H1 (cell line): ENCODE measurements around the gene DISC1. TPM values are rescaled to one million over a fixed set of nuclear protein-coding genes. Genes with fewer than 3 reads are reported as not detected.

ENCODE experiments used
- HDAC2 ChIP-seq, 2 experiments: fragments of 300-600 bp in 1 of 2; sonication (generic) in 1 of 2; IDR thresholded peaks; 2 replicates each; pipeline ENCODE4 v1.6.1; 2011 to 2012; ENCODE audit warnings: low read depth in 2 of 2, low read length in 2 of 2, mild to moderate bottlenecking in 2 of 2, moderate library complexity in 2 of 2, borderline replicate concordance in 1 of 2, inconsistent platforms in 1 of 2
- polyA plus RNA-seq, 7 experiments: library from polyadenylated mRNA; depleted of rRNA in 3 of 7; stranded (reverse) in 5 of 7; unstranded in 2 of 7; fragments of >200 nt in 5 of 7; fragments of 200-250 nt in 2 of 7; gene quantifications; 1 replicate in 5 of 7; 2 replicates in 1 of 7; 4 replicates in 1 of 7; pipeline versions ENCODE4 v1.2.1 to v1.2.3, GENCODE V29; 2011 to 2013; ENCODE audit warnings: missing spikeins in 2 of 7, mixed read lengths in 2 of 7
- total RNA-seq: library from RNA; stranded (reverse); fragmentation: NEBNext Ultra II Directional; extraction: Animal tissue kit (Norgen Biotek cat#: 25700); gene quantifications from 2 replicates; pipeline ENCODE4 v1.2.1, GENCODE V29; 2021

Gene DISC1
- total and polyA plus RNA-seq, 2 of the 8 experiments (the other 6 are each of a cell fraction or from before 2014, with no cell fraction given), result 1.1 to 3.5 TPM

DNA sequence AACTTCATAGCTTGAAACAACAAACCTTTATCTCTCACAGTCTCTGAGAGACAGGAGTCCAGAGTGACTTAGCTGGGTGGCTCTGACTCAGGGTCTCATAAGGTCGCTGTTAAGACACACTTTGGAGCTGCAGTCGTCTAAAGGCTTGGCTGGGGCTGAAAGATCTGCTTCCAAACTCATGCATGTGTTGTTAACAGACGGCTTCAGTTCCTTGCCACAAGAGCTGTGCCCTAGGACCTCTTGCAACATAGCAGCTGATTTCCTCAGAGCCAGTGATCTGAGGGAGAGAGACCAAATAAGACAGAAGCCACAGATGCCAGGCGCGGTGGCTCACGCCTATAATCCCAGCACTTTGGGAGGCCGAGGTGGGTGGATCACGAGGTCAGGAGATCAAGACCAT lies 176.8 kb downstream of the DISC1 start (continued):
- no peak for TF ChIP-seq HDAC2 (IDR thresholded peaks at IDR 0.05; ENCODE audit: borderline replicate concordance in 1 of 2, low read depth in 2 of 2, low read length in 2 of 2)
